NT2/D1 (cell line): ENCODE measurements around the gene DPYSL5.

ENCODE experiments used
- DNase-seq: peaks from one replicate; pipeline ENCODE4 v3.0.0-alpha.2; 2011; ENCODE audit warnings: low read depth, low spot score
- H3K27me3 ChIP-seq: 2 replicates; pipeline ENCODE4 v1.6.0; 2011; ENCODE audit warnings: mild to moderate bottlenecking; ENCODE audit not compliant: insufficient read length, insufficient read depth
- H3K36me3 ChIP-seq: 2 replicates; pipeline ENCODE4 v1.6.1; 2011; ENCODE audit warnings: mild to moderate bottlenecking, low read length, mixed read lengths; ENCODE audit not compliant: insufficient read depth, insufficient read length
- H3K4me1 ChIP-seq: 2 replicates; pipeline ENCODE4 v1.5.1; 2011; ENCODE audit not compliant: insufficient read depth, insufficient read length
- H3K4me3 ChIP-seq: 2 replicates; pipeline ENCODE4 v1.5.1; 2011; ENCODE audit warnings: low read depth; ENCODE audit not compliant: insufficient read length
- H3K9ac ChIP-seq: 2 replicates; pipeline ENCODE4 v1.6.0; 2011; ENCODE audit warnings: low read depth; ENCODE audit not compliant: insufficient read length
- H3K9me3 ChIP-seq: 2 replicates; pipeline ENCODE4 v1.5.1; 2011; ENCODE audit warnings: mild to moderate bottlenecking, low read length; ENCODE audit not compliant: insufficient read depth
- SUZ12 ChIP-seq: IDR thresholded peaks from 2 replicates; pipeline ENCODE4 v1.6.1; 2011; ENCODE audit not compliant: insufficient read length, insufficient read depth; ENCODE audit errors: extremely low read depth
- YY1 ChIP-seq: IDR thresholded peaks from 2 replicates; pipeline ENCODE4 v1.6.1; 2011; ENCODE audit not compliant: insufficient read length, insufficient read depth
- ZNF274 ChIP-seq: IDR thresholded peaks from 2 replicates; pipeline ENCODE4 v1.6.1; 2011; ENCODE audit warnings: mild to moderate bottlenecking, low read depth, low read length

The DPYSL5 gene

DNA sequence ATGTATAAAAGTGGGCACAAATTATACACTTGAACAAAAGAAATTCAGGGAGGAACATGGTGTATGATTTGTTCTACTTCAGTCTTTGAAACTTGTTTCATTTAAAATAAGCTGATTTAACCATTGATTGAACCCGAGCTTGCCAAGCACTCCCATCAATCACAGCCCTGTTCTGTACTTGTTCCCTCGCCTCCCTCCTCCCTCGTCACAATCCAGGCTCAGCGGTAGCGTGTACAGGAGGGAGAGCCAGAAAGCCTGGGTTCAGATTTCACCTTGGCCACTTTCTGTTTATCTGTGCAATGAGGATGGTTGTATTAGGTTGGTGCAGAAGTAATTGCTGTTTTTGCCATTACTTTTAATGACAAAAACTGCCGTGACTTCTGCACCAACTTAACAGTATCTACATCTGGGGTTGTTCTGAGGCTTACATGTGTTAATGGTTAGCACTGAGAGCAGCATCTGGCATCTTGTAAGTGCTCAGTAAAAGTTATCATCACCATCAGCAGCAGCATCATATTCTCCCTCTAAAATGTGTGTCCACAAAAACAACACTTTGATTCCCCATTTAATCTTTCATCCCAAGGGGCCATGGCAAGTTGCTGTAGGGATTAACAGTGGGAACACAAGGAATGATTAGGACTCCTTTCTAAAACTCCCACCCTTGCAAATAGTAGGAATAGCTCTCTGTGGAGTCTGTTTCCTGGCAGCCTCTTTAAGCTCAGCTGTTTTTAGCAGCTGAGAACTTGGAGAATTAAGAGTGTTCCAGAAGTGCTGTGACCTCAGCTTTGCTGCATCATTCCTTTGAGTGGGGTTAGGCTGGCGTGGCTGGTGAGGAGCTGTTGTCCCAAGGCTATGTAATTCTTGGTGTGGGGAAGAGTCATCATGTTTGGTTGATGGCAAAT, 4.7 kb downstream of the DPYSL5 start:
- peaks cover 3% of the 10 kb centered on the region for H3K4me1 ChIP-seq
- no peak overlapping the region for H3K4me3 ChIP-seq
- no peak for DNase-seq
- TF ChIP-seq SUZ12 = no peak
- no peak for TF ChIP-seq YY1
- TF ChIP-seq ZNF274 = no peak
- no peaks in the 10 kb centered on the region for H3K36me3 ChIP-seq
- H3K9ac ChIP-seq = no peak overlapping the region
- peaks cover 38% of the 10 kb centered on the region for H3K27me3 ChIP-seq
- H3K9me3 ChIP-seq = no peaks in the 10 kb centered on the region

DNA sequence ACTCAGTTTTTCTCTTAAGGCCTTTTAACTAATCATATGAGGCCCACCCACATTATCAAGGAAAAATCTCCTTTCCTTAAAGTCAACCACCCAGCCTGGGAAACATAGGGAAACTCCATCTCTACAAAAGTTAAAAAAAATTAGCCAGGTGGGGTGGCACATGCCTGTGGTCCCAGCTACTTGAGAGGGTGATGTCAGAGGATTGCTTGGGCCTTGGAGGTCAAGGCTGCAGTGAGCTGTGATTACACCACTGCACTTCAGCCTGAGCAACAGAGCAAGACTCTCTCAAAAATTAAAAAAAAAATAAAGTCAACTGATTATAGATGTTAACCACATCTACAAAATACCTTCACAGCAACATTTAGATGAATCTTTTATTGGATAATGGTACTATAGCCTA, 5.8 kb downstream of the DPYSL5 start:
- Histone ChIP-seq H3K36me3 (no peaks in the 10 kb centered on the region), H3K4me3 (no peak overlapping the region), H3K27me3 (peaks cover 31% of the 10 kb centered on the region), H3K9ac (no peak overlapping the region), H3K4me1 (peaks cover 3% of the 10 kb centered on the region), H3K9me3 (no peaks in the 10 kb centered on the region)
- DNase-seq = no peak
- TF ChIP-seq SUZ12 = no peak
- TF ChIP-seq YY1 = no peak
- TF ChIP-seq ZNF274 = no peak

DNA sequence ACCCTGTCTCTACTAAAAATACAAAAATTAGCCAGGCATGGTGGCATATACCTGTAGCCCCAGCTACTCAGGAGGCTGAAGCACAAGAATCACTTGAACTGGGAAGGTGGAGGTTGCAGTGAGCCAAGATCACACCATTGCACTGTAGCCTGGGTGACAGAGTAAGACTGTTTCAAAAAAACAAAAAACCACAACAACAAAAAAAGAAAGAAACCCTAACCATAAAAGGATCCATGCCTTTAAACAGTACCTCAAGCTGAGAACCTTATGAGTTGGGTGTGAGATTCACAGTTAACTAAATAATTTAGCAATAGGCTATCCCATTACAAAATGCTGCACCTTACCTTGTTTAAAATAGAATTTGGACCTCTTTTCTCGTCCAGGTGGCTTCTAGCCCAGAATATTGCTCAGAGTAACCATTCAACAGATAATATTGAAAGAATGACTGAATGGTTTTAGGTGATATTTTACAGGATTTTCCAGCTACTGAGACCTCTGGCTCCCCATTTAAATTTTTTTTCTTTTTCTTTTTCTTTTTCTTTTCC, 6.4 kb downstream of the DPYSL5 start:
- H3K9me3 ChIP-seq = no peaks in the 10 kb centered on the region
- H3K4me1 ChIP-seq = peaks cover 3% of the 10 kb centered on the region
- DNase-seq = no peak
- no peaks in the 10 kb centered on the region for H3K36me3 ChIP-seq
- H3K27me3 ChIP-seq = peaks cover 25% of the 10 kb centered on the region
- TF ChIP-seq YY1 = no peak
- TF ChIP-seq SUZ12 = no peak
- TF ChIP-seq ZNF274 = no peak
- no peak overlapping the region for H3K9ac ChIP-seq
- H3K4me3 ChIP-seq = no peak overlapping the region

DNA sequence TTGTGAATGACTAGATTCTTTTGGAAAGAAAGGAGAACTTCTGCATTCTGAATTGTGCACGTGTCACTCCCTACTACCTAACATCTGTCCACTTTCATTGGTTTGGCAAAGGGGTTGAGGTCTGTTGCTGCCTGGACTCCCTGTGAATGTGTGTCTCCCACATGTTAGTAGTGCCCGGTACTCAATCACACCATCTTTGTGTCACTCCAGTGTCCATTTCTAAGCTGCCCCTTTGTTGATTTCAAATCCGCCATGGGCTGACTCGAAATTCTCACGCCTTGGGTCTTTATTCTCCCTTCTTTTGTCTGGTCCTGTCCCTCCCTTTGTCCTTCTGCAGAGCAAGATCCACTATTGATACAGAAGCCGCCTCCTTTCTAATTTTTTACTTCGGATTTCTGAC, 7.5 kb downstream of the DPYSL5 start:
- Histone ChIP-seq H3K4me1 (no peaks in the 10 kb centered on the region), H3K9ac (no peak overlapping the region), H3K9me3 (no peaks in the 10 kb centered on the region), H3K4me3 (no peak overlapping the region), H3K36me3 (no peaks in the 10 kb centered on the region), H3K27me3 (peaks cover 13% of the 10 kb centered on the region)
- TF ChIP-seq SUZ12 (no peak), ZNF274 (no peak), YY1 (no peak)
- DNase-seq = no peak

- Histone ChIP-seq H3K9me3 (no peaks in the 10 kb centered on the region), H3K36me3 (no peaks in the 10 kb centered on the region), H3K27me3 (no peaks in the 10 kb centered on the region), H3K4me1 (no peaks in the 10 kb centered on the region), H3K4me3 (no peak overlapping the region), H3K9ac (no peak overlapping the region)
- TF ChIP-seq YY1 (no peak), ZNF274 (no peak), SUZ12 (no peak)
- no peak for DNase-seq
Observed at GRCh38 chr2:26859622-26860021, 11.7 kb downstream of the DPYSL5 start.

DNA sequence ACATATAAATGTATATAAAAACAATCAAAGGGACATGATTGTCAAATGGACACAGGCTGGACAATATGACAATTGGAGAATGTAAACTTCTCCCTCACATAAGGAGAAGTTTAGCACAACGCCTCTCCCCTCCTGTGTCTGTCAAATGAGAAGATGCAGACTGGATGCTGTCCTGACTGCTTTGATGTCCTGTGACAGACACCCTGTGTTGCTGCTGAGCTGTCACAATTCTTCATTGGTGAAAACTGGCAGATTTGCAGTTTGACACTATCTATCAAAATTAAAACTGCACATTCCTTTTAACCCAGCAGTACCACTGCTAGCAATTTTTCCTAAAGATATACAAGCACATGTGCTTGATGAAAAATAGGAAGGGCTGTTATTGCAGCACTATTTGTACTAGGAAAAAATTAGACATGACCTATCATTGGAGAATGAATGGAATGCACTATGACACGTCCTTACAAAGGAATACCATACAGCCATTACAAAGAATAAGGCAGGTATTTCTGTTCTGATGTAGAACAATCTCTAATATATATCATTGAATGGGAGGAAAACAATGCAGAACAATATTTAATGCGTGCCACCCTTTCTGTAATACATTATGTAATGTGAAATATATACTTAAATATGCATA, 12.4 kb downstream of the DPYSL5 start:
- Histone ChIP-seq H3K9me3 (no peaks in the 10 kb centered on the region), H3K27me3 (no peaks in the 10 kb centered on the region), H3K9ac (no peak overlapping the region), H3K4me1 (no peaks in the 10 kb centered on the region), H3K4me3 (no peak overlapping the region), H3K36me3 (no peaks in the 10 kb centered on the region)
- no peak for TF ChIP-seq SUZ12
- TF ChIP-seq ZNF274 = no peak
- no peak for TF ChIP-seq YY1
- no peak for DNase-seq

GRCh38 chr2:26861610-26862224, 13.8 kb downstream of the DPYSL5 start:
- no peak overlapping the region for H3K4me3 ChIP-seq
- no peaks in the 10 kb centered on the region for H3K36me3 ChIP-seq
- no peak overlapping the region for H3K9ac ChIP-seq
- H3K27me3 ChIP-seq = no peaks in the 10 kb centered on the region
- no peak for TF ChIP-seq SUZ12
- no peak for TF ChIP-seq ZNF274
- TF ChIP-seq YY1 = no peak
- no peaks in the 10 kb centered on the region for H3K9me3 ChIP-seq
- no peak for DNase-seq
- H3K4me1 ChIP-seq = no peaks in the 10 kb centered on the region
